Stimulated activated CD4-positive, alpha-beta T cell treated with anti-CD3 and anti-CD28 coated beads, TNF-alpha, amount 100 ng/mL, for 48 hours (primary cell): Measurements from ENCODE around the gene NOTCH1.
"Not testable (repeated sequence)": the region's sequence is repeated elsewhere in the genome, so short reads cannot be mapped to it uniquely, and the experiment has no call there.

Experiments
- DNase-seq, 3 donors: peaks; one replicate each; pipeline ENCODE4 v3.0.0-alpha.2; 2020; ENCODE audit warnings: low read depth in 3 of 3

The NOTCH1 gene

DNA sequence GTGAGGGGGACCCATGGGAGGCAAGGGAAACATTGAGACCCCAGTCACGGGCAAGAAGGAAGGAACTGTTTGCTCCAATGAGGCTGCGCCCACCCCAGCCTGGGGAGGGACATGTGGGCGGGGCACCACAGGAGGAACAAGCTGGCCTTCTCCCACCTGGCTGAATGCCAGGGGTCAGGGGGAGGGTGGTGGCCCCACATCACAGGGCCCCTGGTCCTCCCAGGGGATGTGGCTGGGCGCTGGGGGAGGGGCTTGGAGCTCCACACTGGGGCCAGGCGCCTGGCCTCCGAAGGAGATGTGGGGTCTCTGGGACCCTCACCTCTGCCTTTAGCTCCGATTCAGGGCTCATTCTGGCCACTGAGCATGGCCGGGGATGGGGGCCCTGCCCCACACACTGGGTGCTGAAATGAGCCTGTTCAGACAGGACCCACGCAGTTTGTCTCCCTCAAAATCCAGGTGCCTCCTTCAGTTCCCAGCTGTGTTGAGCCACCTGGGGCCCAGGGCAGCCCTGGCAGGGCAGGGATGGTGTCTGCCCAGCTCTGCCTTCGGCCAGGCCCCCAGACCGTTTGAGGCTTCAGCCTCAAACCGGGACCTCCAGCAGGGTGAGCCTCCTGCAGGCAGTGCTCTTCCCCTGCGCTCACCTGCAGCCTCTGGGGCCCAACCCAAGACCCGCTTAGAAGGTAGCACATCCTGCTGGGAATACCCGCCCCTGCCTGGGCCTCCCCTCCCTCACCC, 33.2 kb upstream of the NOTCH1 start:
- DNase-seq = no peak

DNA sequence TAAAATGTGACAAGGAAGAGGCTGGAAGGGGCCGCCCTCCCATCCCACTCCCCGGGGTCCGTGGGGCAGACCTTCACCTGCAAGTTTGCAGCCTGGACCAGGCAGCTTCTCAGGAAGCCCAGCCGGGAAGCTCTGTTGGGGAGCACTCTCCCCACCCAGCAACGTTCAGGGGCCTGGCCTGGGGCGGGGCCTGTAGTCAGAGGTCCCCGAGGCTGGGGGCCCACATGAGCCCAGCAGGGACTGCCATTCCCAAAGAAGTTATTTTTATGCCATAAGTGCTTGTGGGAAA, 32.7 kb upstream of the NOTCH1 start:
- no peak for DNase-seq

DNA sequence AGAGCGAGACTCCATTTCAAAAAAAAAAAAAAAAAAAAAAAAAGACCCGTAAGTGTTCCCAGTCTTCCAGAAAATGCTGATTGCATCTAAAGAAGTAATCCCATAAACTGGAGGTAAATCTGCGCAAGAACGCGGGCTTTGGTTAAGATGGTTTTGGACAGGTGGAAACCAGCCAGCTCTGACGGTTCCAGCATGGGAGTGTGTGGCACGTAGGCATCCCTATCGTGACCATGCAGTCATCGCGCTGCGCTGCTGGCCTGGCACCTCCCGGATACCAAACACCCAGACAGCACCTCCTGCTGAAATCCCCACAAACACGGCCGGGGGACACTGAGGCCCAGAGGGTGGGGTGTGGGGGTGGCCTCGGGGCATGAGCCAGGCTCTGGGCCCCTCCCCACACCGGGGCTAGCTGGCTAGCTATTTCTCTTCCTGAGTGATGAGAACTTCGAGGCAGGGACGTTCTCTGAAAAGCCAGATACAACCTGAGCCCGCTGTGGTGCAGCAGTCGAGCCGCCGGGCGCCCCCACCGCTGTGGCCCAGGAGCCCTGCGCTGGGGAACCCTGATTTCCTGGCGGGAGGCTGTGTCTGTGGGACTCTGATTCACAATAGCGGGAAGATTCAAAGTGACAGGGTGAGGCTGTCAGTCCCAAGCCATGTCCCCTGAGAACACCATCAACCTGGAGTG, 32.2 kb upstream of the NOTCH1 start:
- DNase-seq = no peak

DNA sequence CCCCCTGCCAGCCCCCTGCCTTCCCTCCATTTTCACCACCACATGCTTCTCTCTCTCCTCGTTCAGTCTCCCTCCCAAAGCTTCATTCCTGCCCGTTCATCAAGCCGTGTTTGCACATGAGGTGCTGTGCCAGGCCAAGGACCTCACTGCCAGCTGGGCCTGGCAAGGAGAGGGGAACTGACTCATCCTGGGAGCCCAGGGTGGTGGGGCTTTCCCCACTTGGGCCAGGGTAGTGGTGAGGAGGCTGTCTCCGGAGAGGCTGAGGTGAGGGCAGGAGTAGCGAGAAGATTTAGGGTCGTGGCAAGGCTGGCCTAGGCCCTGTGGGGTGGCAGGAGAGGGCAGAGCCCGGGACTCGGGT, 30.4 kb upstream of the NOTCH1 start:
- DNase-seq = no peak

GRCh38 chr9:136575626-136576268, 29.9 kb upstream of the NOTCH1 start:
- no peak for DNase-seq

DNA sequence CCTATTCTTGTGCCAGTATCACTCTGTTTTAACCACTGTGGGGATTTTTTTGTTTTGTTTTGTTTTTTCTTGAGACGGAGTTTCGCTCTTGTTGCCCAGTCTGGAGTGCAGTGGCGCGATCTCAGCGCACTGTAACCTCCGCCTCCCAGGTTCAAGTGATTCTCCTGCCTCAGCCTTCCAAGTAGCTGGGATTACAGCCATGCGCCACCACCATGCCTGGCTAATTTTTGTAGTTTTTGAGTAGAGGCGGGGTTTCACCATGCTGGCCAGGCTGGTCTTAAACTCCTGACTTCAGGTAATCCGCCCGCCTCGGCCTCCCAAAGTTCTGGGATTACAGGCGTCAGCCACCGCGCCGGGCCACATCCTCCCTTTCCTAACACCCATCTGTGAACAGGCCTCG, 28.8 kb upstream of the NOTCH1 start:
- not testable (repeated sequence) for DNase-seq

- DNase-seq = no peak
Observed at GRCh38 chr9:136572828-136573625, 27.2 kb upstream of the NOTCH1 start.

- no peak for DNase-seq
Observed at GRCh38 chr9:136572003-136572827, 26.4 kb upstream of the NOTCH1 start.

DNA sequence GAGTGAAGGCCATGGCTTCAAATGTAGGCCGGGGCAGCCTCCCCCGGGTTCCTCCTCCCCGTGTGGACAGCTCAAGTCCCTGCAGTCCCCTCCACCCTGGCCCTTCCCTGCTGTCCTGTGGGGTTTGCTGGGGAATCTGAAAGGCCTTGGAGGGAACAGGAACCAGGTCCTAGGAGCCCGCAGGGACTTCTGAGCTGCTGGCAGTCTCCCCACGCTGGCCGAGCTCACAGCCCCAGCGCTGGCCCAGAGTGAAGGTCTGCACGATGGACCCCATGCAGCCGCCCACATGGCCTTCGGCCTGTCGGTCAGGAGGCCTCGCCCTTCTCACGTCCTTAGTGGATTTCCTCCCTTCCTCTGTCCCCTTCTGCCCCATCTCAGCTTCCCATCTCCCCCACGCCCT, 25.7 kb upstream of the NOTCH1 start:
- DNase-seq = no peak

- DNase-seq = no peak
Observed at GRCh38 chr9:136570916-136571315, 25.1 kb upstream of the NOTCH1 start.

- DNase-seq = no peak
Observed at GRCh38 chr9:136570191-136570845, 24.5 kb upstream of the NOTCH1 start.

- DNase-seq = no peak
Observed at GRCh38 chr9:136569526-136570148, 23.8 kb upstream of the NOTCH1 start.

GRCh38 chr9:136568288-136569081, 22.6 kb upstream of the NOTCH1 start:
- no peak for DNase-seq

GRCh38 chr9:136567651-136568287, 21.9 kb upstream of the NOTCH1 start:
- no peak for DNase-seq

DNA sequence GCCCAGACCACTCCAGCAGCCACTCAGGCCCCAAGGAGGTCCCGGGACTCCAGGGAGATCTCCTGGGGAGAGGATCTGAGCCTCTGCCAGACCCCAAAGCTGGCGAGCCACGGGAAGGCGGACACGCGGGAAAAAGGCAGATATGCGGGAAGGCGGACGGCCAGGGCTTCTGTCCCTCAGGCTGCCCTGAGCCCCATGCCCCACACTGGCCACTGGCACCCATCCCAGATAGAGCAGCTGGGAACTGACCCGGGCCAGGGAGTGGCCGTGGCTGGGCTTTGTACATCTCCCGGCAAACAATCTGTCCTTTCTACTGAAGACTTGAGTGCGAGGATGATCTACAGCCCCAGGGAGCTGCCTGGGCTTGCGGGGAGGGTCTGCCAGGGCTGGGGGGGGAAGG, 21.1 kb upstream of the NOTCH1 start:
- DNase-seq = no peak

GRCh38 chr9:136566553-136566895, 20.7 kb upstream of the NOTCH1 start:
- DNase-seq = no peak

- DNase-seq = no peak
Observed at GRCh38 chr9:136565715-136566552, 20.1 kb upstream of the NOTCH1 start.

- no peak for DNase-seq
Observed at GRCh38 chr9:136565086-136565714, 19.4 kb upstream of the NOTCH1 start.
